ENCODE measurements around the gene CDK2.

The CDK2 gene

GRCh38 chr12:55946553-55946952 is 20.1 kb upstream of the CDK2 start:
- Histone ChIP-seq H3K4ac (ENCODE audit: low read length) (no peak overlapping the region), H2BK120ac (ENCODE audit: low read depth, low read length) (no peak overlapping the region), H3K4me3 (ENCODE audit: low read length in 2 of 2) (no peak overlapping the region), H3K18ac (ENCODE audit: low read length) (no peak overlapping the region), H3K23ac (ENCODE audit: low read depth, low read length, poor library complexity) (no peak overlapping the region), H3K4me1 (ENCODE audit: control insufficient read depth in 2 of 2, insufficient read depth in 1 of 2, low read depth in 1 of 2, low read length in 2 of 2) (peaks cover 0 to 2% of the 10 kb centered on the region in 2 donors), H3K36me3 (replicated peaks in 1 of 2; ENCODE audit: control insufficient read depth in 2 of 2, insufficient read depth in 2 of 2, low read length in 2 of 2) (peaks cover 0 to 4% of the 10 kb centered on the region in 2 donors), H2BK15ac (ENCODE audit: low read length) (no peak overlapping the region), H3K27ac (replicated peaks; ENCODE audit: low read length) (no peak overlapping the region), H3K9me3 (replicated peaks in 1 of 2; ENCODE audit: control insufficient read depth in 2 of 2, insufficient read depth in 1 of 2, low read depth in 1 of 2, low read length in 2 of 2) (no peaks in the 10 kb centered on the region), H2BK12ac (ENCODE audit: low read length) (no peak overlapping the region), H3K4me2 (ENCODE audit: insufficient read depth, low read length, poor library complexity, severe bottlenecking) (no peak overlapping the region), H3K9ac (ENCODE audit: low read depth, low read length, poor library complexity) (no peak overlapping the region), H4K91ac (ENCODE audit: low read depth, low read length, poor library complexity) (no peak overlapping the region), H4K8ac (ENCODE audit: low read depth, low read length) (no peak overlapping the region), H3K14ac (ENCODE audit: low read length) (no peak overlapping the region), H2BK5ac (ENCODE audit: low read length) (no peak overlapping the region), H2AFZ (ENCODE audit: low read length) (no peak overlapping the region), H3K27me3 (ENCODE audit: control insufficient read depth in 3 of 3, insufficient read depth in 3 of 3, low read depth in 1 of 3, low read length in 3 of 3) (no peaks in the 10 kb centered on the region), H2AK5ac (ENCODE audit: low read depth, low read length) (no peak overlapping the region), H3K79me1 (ENCODE audit: low read depth, low read length) (no peaks in the 10 kb centered on the region)
- no CpG with 5 or more reads among the region's 6 CpGs for WGBS, 2 donors (ENCODE audit: extremely low coverage in 2 of 2, insufficient read length in 2 of 2, insufficient replicate concordance in 1 of 2)
- no peak for DNase-seq (ENCODE audit: low spot score)

DNA sequence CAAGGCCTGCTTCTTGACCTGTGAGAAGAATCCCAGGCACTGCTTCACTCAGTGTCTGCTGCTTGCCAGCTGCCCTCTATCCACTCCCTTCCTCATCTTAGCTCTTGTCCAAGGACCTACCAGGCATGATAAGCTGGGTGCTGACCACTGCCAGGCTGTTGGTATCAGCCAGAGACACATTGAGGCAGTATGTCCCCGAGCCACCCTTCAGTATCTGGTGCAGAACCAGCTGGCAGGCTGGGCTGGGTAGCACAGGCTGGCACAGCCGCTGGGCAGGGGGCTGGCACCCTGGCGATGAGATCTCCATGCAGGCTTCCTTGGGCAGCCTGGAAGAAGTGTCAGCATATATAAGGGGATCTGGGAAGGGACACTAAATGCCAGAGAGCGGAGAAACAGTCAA is 11.3 kb upstream of the CDK2 start:
- WGBS, 2 donors (ENCODE audit: extremely low coverage in 2 of 2, insufficient read length in 2 of 2, insufficient replicate concordance in 1 of 2) = no CpG with 5 or more reads among the region's 4 CpGs
- no peak overlapping the region for H3K14ac ChIP-seq (ENCODE audit: low read length)
- no peak overlapping the region for H3K4me2 ChIP-seq (ENCODE audit: insufficient read depth, low read length, poor library complexity, severe bottlenecking)
- no peak overlapping the region for H3K18ac ChIP-seq (ENCODE audit: low read length)
- H2BK12ac ChIP-seq (ENCODE audit: low read length) = no peak overlapping the region
- H3K4me3 ChIP-seq (ENCODE audit: low read length in 2 of 2) = no peak overlapping the region
- no peak overlapping the region for H4K91ac ChIP-seq (ENCODE audit: low read depth, low read length, poor library complexity)
- H2BK15ac ChIP-seq (ENCODE audit: low read length) = no peak overlapping the region
- no peak overlapping the region for H4K8ac ChIP-seq (ENCODE audit: low read depth, low read length)
- peaks cover 0 to 5% of the 10 kb centered on the region in 2 donors for H3K4me1 ChIP-seq (ENCODE audit: control insufficient read depth in 2 of 2, insufficient read depth in 1 of 2, low read depth in 1 of 2, low read length in 2 of 2)
- H3K9me3 ChIP-seq (replicated peaks in 1 of 2; ENCODE audit: control insufficient read depth in 2 of 2, insufficient read depth in 1 of 2, low read depth in 1 of 2, low read length in 2 of 2) = no peaks in the 10 kb centered on the region
- no peaks in the 10 kb centered on the region for H3K79me1 ChIP-seq (ENCODE audit: low read depth, low read length)
- no peak overlapping the region for H3K23ac ChIP-seq (ENCODE audit: low read depth, low read length, poor library complexity)
- no peak overlapping the region for H3K4ac ChIP-seq (ENCODE audit: low read length)
- no peak overlapping the region for H2AK5ac ChIP-seq (ENCODE audit: low read depth, low read length)
- peaks cover 38 to 61% of the 10 kb centered on the region in 2 donors for H3K36me3 ChIP-seq (replicated peaks in 1 of 2; ENCODE audit: control insufficient read depth in 2 of 2, insufficient read depth in 2 of 2, low read length in 2 of 2)
- H3K27me3 ChIP-seq (ENCODE audit: control insufficient read depth in 3 of 3, insufficient read depth in 3 of 3, low read depth in 1 of 3, low read length in 3 of 3) = no peaks in the 10 kb centered on the region
- no peak for DNase-seq (ENCODE audit: low spot score)
- H3K9ac ChIP-seq (ENCODE audit: low read depth, low read length, poor library complexity) = peak overlapping the region; percentile 51
- no peak overlapping the region for H2AFZ ChIP-seq (ENCODE audit: low read length)
- H3K27ac ChIP-seq (replicated peaks; ENCODE audit: low read length) = no peak overlapping the region
- H2BK120ac ChIP-seq (ENCODE audit: low read depth, low read length) = no peak overlapping the region
- no peak overlapping the region for H2BK5ac ChIP-seq (ENCODE audit: low read length)

- no peak overlapping the region for H2BK120ac ChIP-seq (ENCODE audit: low read depth, low read length)
- H3K9ac ChIP-seq (ENCODE audit: low read depth, low read length, poor library complexity) = no peak overlapping the region
- H3K14ac ChIP-seq (ENCODE audit: low read length) = no peak overlapping the region
- H3K23ac ChIP-seq (ENCODE audit: low read depth, low read length, poor library complexity) = no peak overlapping the region
- H2AK5ac ChIP-seq (ENCODE audit: low read depth, low read length) = no peak overlapping the region
- no peak for DNase-seq (ENCODE audit: low spot score)
- H2BK12ac ChIP-seq (ENCODE audit: low read length) = no peak overlapping the region
- no peak overlapping the region for H2BK15ac ChIP-seq (ENCODE audit: low read length)
- peaks cover 38 to 59% of the 10 kb centered on the region in 2 donors for H3K36me3 ChIP-seq (replicated peaks in 1 of 2; ENCODE audit: control insufficient read depth in 2 of 2, insufficient read depth in 2 of 2, low read length in 2 of 2)
- no peak overlapping the region for H2AFZ ChIP-seq (ENCODE audit: low read length)
- no peak overlapping the region for H4K91ac ChIP-seq (ENCODE audit: low read depth, low read length, poor library complexity)
- no peak overlapping the region for H2BK5ac ChIP-seq (ENCODE audit: low read length)
- peak overlapping the region in 1 of 2 donors; percentile 3 for H3K4me3 ChIP-seq (ENCODE audit: low read length in 2 of 2)
- H3K79me1 ChIP-seq (ENCODE audit: low read depth, low read length) = no peaks in the 10 kb centered on the region
- H3K27ac ChIP-seq (replicated peaks; ENCODE audit: low read length) = no peak overlapping the region
- no CpG with 5 or more reads among the region's 6 CpGs for WGBS, 2 donors (ENCODE audit: extremely low coverage in 2 of 2, insufficient read length in 2 of 2, insufficient replicate concordance in 1 of 2)
- no peak overlapping the region for H3K4me2 ChIP-seq (ENCODE audit: insufficient read depth, low read length, poor library complexity, severe bottlenecking)
- H3K4ac ChIP-seq (ENCODE audit: low read length) = no peak overlapping the region
- no peaks in the 10 kb centered on the region for H3K27me3 ChIP-seq (ENCODE audit: control insufficient read depth in 3 of 3, insufficient read depth in 3 of 3, low read depth in 1 of 3, low read length in 3 of 3)
- H3K4me1 ChIP-seq (ENCODE audit: control insufficient read depth in 2 of 2, insufficient read depth in 1 of 2, low read depth in 1 of 2, low read length in 2 of 2) = peaks cover 0 to 5% of the 10 kb centered on the region in 2 donors
- no peak overlapping the region for H3K18ac ChIP-seq (ENCODE audit: low read length)
- H4K8ac ChIP-seq (ENCODE audit: low read depth, low read length) = no peak overlapping the region
- H3K9me3 ChIP-seq (replicated peaks in 1 of 2; ENCODE audit: control insufficient read depth in 2 of 2, insufficient read depth in 1 of 2, low read depth in 1 of 2, low read length in 2 of 2) = no peaks in the 10 kb centered on the region
These were observed 10.7 kb upstream of the CDK2 start for GRCh38 chr12:55955800-55956508.

DNA sequence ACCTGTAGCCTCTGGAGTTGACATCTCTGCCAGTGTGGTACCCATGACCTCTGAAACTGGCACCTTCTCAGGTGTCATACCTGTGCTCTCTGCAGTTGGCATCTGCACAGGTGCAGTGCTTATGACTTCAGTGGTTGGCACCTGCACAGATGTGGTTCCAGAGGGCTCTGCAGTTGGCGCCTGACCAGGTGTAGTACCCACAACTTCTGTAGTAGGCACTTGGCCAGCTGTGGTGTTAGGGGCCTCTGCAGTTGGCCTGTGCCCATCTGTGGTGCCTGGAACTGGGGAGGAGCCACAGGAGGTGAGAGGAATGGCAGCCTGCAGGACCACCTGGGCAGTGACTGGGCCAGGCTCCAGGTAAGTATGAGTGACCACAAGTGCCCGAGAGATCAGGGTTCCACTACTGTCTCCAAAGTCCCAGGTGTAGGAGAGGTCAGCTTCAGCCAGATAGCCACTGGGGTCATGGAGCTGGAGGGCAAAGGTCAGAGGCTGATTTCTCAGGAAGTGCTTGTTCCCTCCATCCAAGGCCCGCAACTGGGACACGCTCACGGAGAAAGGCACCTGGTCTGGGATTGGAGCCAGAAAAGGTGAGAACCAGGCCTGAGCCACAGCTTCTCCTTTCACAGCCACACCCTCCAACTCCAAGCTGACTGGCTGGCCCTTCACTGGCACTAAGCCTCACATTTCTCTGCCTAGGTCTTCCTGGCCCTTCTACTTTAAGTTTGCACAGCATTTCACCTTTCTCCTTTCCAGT is 9.3 kb upstream of the CDK2 start:
- Histone ChIP-seq H3K14ac (ENCODE audit: low read length) (no peak overlapping the region), H3K18ac (ENCODE audit: low read length) (no peak overlapping the region), H3K79me1 (ENCODE audit: low read depth, low read length) (no peaks in the 10 kb centered on the region), H3K4me2 (ENCODE audit: insufficient read depth, low read length, poor library complexity, severe bottlenecking) (no peak overlapping the region), H4K8ac (ENCODE audit: low read depth, low read length) (no peak overlapping the region), H3K23ac (ENCODE audit: low read depth, low read length, poor library complexity) (no peak overlapping the region), H2BK12ac (ENCODE audit: low read length) (no peak overlapping the region), H3K4ac (ENCODE audit: low read length) (no peak overlapping the region), H2AK5ac (ENCODE audit: low read depth, low read length) (no peak overlapping the region), H2AFZ (ENCODE audit: low read length) (no peak overlapping the region), H3K27ac (replicated peaks; ENCODE audit: low read length) (no peak overlapping the region), H3K27me3 (ENCODE audit: control insufficient read depth in 3 of 3, insufficient read depth in 3 of 3, low read depth in 1 of 3, low read length in 3 of 3) (no peaks in the 10 kb centered on the region), H2BK15ac (ENCODE audit: low read length) (no peak overlapping the region), H2BK5ac (ENCODE audit: low read length) (no peak overlapping the region), H2BK120ac (ENCODE audit: low read depth, low read length) (peak overlapping the region; percentile 52), H3K4me1 (ENCODE audit: control insufficient read depth in 2 of 2, insufficient read depth in 1 of 2, low read depth in 1 of 2, low read length in 2 of 2) (no peaks in the 10 kb centered on the region), H3K4me3 (ENCODE audit: low read length in 2 of 2) (peak overlapping the region in 1 of 2 donors; percentile 19), H3K36me3 (replicated peaks in 1 of 2; ENCODE audit: control insufficient read depth in 2 of 2, insufficient read depth in 2 of 2, low read length in 2 of 2) (peaks cover 33 to 56% of the 10 kb centered on the region in 2 donors), H4K91ac (ENCODE audit: low read depth, low read length, poor library complexity) (no peak overlapping the region), H3K9ac (ENCODE audit: low read depth, low read length, poor library complexity) (no peak overlapping the region), H3K9me3 (replicated peaks in 1 of 2; ENCODE audit: control insufficient read depth in 2 of 2, insufficient read depth in 1 of 2, low read depth in 1 of 2, low read length in 2 of 2) (no peaks in the 10 kb centered on the region)
- DNase-seq (ENCODE audit: low spot score) = no peak
- WGBS, 2 donors (ENCODE audit: extremely low coverage in 2 of 2, insufficient read length in 2 of 2, insufficient replicate concordance in 1 of 2) = no CpG with 5 or more reads among the region's 5 CpGs

All from neuronal stem cell (in vitro differentiated cells).